IPS-18c (cell line): ENCODE measurements around the gene POMT2.
"Not testable (repeated sequence)": the region's sequence is repeated elsewhere in the genome, so short reads cannot be mapped to it uniquely, and the experiment has no call there.

Experiments used
- H3K4me3 ChIP-seq: 2 replicates; pipeline ENCODE4 v1.7.0; 2013; ENCODE audit warnings: low read depth, mild to moderate bottlenecking, low read length, moderate library complexity; ENCODE audit not compliant: insufficient read depth
- H3K9me3 ChIP-seq: one replicate; pipeline ENCODE4 v1.6.1; 2013; ENCODE audit warnings: mild to moderate bottlenecking, low read length, moderate library complexity; ENCODE audit not compliant: control insufficient read depth, insufficient read depth

The POMT2 gene

DNA sequence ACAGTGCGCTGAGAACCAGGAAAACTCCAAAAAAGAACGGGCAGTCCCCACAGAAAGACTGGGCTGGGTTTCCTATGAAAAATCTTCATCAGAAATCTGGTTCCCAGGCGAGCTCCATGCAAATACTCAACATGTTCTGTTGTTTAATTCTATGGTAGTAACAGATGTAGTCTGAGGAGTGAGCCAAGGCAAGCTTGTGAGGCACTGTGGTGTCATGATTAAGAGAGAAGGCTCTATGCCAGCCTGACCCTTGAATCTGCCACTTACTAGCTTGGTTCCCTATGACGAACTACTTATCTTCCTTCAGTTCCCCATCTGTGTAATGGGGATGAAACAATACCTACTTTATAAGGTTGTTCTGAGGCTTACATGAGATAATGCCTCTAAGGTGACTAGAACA lies 10.7 kb downstream of the POMT2 start:
- H3K9me3 ChIP-seq, result no peaks in the 10 kb centered on the region
- no peak overlapping the region for H3K4me3 ChIP-seq

DNA sequence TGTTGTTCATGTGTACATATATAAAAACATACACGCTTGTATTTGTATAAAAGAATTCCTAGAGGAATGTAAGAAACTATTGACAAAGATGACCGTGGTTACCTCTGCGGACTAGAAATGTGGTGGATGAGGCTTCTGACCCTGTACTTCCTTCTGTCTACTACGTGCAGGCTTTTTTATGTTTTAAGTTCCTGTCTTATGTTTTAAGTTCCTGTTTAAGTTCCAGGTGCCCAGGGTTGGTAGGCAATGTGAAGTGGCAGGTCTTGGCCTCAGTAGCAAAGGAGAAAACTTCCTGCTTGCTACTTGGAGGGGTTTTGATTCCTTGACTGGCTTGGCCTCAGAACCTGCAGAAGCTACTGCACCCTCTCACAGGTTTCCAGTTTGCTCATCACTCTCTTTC lies 11.6 kb downstream of the POMT2 start:
- Histone ChIP-seq H3K4me3 (no peak overlapping the region), H3K9me3 (no peaks in the 10 kb centered on the region)

DNA sequence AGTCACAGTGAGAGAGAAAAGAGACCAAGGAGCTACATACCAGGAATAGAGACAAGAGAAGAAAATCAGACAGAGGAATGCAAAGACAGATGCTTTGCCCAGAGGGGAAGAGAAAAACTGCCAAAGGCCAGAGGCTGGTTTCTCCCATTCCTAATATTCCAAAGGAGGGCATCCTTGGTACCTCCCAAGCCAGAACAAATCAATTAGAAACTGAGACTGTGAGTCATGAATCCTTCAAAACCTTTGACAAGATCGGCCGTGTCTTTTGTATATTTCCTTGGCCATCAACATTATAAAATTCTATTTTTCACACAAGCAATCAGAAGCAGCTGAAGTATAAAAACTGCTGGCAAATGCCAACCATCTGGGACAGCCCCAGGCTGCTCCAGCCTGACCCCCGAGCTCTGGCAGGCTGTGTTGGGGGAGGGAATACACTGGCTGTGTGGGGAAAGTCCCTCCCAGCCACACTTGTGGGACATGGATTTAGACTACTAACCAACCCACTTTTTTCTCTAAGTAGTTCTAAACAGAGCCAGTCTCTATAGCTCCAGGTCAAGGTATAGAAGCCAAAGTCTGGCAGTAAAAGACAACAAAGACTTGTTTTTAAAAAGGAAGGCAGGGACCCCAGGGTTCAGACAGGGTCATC lies 13.7 kb downstream of the POMT2 start:
- Histone ChIP-seq H3K9me3 (no peaks in the 10 kb centered on the region), H3K4me3 (no peak overlapping the region)

DNA sequence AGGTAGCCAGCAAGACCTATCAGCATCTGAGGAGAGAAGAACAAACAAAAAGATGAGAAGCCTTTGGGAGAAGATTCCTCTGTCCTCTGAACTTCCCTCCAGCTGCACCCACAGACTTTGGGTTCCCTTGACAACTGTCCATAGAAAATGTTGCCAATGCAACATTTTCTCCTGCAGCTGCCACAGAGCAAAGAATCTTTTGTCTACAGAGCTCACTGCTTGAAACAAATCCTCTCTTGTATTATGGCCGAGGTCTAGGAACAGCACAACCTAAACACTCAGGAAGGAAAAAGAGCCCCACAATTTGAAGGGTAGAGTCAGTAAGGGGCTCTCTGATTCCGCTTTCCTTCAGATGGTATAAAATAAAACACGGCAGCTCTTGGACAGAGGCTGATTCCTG lies 14.3 kb downstream of the POMT2 start:
- no peak overlapping the region for H3K4me3 ChIP-seq
- H3K9me3 ChIP-seq, result no peaks in the 10 kb centered on the region

DNA sequence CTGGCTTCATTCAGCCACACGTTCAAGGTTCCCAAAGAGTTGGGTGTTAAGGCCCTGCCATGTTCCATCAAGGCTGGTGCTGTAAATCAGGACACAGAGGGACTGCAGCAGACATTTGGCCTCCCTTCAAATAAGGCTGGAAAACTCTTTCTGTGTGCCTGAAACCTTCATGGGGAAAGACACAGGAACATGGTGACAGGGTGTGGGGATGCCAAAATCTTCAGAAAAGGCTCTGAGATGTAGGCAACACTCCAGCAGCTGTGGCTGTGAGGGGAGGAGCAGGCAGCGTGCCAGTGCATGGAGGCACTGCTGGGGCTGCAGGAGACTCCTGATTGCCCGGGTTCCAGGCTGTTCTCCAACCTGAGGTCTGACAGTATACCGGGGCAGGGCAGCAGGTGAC lies 15.0 kb downstream of the POMT2 start:
- no peak overlapping the region for H3K4me3 ChIP-seq
- H3K9me3 ChIP-seq, result no peaks in the 10 kb centered on the region

DNA sequence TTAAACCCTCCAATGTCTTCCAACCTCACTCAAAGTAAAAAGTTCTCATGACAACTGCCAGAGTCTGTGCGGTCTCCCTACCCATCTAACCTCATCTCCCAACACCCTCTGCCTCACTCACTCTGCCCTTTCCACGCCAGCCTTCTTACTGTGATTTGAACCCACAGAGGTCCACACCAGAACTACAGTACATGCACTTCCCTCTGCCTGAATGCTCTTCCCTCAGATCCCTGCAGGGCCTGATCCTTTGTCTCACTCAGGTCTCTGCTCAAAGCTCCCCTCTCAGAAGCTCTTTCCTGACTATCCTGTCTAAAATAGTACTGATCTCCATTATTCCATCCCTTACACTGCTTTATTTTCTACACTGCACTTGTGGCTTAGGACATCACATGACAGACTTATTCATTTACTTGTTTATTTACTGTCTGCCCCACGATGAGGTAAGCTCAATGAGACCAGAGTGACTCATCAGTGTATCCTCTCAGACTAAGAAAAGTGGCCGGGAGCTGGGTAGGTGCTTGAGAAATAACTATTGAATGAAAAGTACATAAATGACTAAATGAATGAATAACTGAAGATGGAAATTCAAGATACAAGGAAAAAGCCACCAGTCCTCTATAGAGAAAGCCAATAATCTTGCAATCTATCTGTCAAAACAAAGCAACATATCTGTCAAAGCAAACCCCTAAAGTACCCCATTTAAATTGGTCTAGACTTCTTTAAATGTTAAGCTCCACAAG lies 17.1 kb downstream of the POMT2 start:
- Histone ChIP-seq H3K9me3 (no peaks in the 10 kb centered on the region), H3K4me3 (no peak overlapping the region)

DNA sequence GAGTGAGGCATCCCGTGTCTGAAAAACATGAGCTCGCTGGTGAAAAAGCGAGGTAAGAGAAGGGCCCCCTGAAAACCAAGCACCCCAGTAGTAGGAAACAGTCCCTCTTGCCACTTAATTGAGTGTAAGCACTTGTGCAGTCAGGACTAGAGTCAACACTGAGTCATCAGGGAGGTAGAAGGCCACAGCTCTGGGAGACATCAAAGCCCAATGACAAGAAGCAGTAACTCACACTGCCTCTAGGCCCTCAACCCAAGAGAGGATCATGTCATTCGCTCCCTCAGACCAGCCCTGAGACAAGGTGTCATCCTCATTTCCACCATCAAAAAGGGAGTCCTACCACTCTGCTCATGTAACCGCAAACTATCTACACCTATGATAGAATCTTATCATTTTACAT lies 17.8 kb downstream of the POMT2 start:
- H3K9me3 ChIP-seq, result no peaks in the 10 kb centered on the region
- H3K4me3 ChIP-seq, result no peak overlapping the region

DNA sequence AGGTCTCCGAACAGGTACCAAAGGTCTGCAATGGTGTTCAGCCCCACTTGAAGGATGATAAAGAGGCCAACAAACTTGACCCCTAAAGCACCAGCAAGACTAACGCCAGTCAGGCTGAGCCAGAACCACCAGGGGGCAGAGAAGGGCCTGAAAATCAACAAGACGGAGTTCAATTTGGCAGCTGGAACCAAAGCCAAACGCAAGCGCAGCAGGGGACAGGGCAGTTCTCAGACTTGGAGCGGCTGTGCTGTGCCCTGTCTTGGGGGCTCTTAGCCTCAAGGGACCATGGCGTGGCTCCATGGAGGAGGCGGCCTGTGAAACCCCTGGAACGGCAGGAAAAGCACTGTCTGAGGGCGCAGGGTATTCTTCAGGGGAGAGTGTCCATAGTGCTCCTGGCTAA lies 19.6 kb downstream of the POMT2 start:
- Histone ChIP-seq H3K4me3 (no peak overlapping the region), H3K9me3 (no peaks in the 10 kb centered on the region)

DNA sequence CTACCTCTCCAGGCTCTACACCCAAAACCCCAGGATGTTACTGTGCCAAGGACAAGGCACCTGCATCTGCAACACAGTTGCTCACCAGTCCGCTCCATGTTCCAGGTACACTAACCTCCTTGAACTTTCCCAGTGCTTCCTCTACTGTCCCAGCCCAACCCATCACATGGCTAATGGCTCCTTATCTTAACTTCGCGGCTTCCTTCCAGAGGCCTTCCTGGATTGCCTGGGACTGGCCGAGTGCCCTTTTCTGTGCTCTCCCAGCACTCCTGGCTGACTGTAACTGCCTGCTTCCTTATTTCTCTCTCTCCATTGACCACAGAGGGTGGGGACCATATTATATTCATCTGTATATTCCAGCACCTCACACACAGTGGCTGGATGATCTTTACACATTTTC lies 20.9 kb downstream of the POMT2 start:
- no peak overlapping the region for H3K4me3 ChIP-seq

DNA sequence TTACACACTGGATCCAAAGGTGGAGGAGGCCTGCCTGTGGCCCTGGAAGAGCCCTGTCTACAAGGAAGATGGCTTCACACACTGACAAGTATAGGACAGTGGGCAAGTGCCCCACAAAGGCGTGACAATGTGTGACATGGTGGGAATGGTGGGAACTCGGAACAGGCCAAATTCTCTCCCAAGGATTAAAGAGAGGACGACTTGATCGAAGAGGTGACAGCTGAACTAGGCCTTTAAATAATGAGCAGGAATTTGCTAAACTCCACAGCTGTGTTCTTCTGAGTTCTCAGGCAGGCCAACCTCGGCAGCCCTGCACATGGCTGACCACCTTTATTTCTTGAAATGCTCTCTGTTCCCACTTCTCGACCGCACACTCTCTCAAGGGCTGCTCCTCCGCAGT lies 23.8 kb downstream of the POMT2 start:
- Histone ChIP-seq H3K4me3 (no peak overlapping the region), H3K9me3 (no peaks in the 10 kb centered on the region)

More for the DNA sequence above, 20.9 kb downstream of the POMT2 start:
- H3K9me3 ChIP-seq, result no peaks in the 10 kb centered on the region

DNA sequence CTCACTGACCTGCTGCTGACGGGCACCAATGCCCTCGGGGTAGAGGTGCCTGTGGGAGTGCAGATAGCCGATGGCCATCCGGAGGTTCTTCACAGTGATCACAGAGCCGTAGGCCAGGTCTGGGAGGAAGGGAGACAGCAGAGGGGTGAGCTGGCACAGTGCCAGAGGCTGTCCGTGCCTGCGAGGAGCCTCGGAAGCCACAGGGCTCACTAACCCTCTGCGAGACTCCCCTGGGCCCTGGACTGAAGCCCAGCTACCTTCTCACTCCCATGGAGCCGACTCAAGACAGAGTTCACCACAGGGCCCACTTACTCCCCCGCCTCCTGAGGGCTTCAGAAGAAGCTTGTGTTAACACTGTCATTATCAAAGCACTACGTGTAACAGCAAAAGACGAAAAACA lies 24.5 kb downstream of the POMT2 start:
- no peaks in the 10 kb centered on the region for H3K9me3 ChIP-seq
- H3K4me3 ChIP-seq, result no peak overlapping the region

DNA sequence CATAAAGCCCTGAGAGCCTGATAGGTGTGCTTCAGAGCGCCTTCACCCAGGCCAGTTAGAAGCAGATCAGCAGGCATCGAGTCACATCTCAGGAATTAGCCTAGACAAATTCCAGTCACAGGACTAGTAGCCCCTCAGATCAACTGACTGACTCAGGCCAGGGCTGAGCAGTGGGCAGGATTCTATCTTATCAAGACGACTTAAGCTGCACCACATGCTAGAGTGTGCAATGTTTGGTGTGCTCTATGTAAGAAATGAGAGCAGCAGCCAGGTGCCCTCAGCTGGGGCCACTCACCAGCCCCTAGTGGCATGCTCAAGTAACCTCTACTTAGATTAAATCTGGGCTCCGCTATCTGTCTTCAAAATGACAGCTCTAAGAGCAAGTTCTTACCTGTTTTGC lies 30.0 kb downstream of the POMT2 start:
- Histone ChIP-seq H3K4me3 (no peak overlapping the region), H3K9me3 (no peaks in the 10 kb centered on the region)

DNA sequence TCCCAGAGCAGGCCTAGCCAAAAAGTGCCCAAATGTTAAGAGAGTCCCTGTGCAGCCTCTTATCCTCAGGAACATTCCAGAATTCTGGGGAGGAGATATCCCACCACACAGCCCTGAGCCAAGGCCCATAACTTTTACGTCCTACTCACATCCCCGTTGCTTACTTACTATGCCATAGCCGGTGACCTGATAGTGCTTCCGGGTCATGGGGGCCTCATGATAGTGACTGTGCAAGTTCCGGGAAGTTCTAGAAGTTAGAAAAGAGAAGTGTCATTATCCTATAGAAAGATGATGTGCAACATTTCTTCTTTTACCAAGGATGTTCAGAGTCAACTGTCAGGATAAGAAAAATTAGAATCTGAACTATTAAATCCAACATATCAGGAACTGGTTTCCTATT lies 34.1 kb downstream of the POMT2 start:
- Histone ChIP-seq H3K4me3 (no peak overlapping the region), H3K9me3 (no peaks in the 10 kb centered on the region)

DNA sequence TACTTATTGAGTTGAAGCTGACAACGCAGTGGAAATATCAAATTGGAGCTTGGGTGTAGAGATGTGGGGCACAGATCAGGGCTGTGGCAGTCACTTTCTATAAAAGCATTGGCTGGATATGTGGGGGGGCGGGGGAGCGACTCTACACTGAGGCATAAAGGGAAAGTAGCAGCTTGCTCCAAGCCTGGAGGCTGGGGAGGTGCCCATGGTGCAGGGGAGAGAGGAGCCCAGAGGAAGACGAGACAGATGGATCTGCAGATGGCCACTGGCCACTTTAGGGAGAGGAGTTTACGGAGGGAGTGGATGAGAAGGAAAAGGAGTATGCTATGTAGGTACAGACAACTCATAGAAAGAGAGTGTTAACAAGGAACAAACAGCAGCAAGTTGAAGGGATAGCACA lies 36.2 kb downstream of the POMT2 start:
- H3K4me3 ChIP-seq, result no peak overlapping the region
- H3K9me3 ChIP-seq, result no peaks in the 10 kb centered on the region

DNA sequence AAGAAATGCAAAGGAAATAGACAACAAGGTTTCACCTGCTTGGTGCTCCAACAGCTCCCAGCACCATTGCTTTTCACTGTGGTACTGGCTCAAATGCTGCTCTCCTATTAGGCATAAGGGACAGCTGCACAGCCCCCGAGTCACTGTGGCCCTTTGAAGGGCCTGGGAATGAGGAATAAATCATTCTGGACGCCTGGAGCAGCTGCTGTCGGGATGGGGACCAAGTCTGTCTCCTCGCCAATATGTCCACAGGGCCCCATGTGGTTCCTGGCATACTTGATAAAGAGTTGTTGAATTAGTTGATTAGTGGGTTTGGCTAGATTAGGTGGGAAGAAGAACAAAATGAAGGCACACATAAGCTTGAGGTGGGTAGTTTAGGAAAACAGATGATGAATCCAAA lies 36.6 kb downstream of the POMT2 start:
- no peaks in the 10 kb centered on the region for H3K9me3 ChIP-seq
- H3K4me3 ChIP-seq, result no peak overlapping the region

DNA sequence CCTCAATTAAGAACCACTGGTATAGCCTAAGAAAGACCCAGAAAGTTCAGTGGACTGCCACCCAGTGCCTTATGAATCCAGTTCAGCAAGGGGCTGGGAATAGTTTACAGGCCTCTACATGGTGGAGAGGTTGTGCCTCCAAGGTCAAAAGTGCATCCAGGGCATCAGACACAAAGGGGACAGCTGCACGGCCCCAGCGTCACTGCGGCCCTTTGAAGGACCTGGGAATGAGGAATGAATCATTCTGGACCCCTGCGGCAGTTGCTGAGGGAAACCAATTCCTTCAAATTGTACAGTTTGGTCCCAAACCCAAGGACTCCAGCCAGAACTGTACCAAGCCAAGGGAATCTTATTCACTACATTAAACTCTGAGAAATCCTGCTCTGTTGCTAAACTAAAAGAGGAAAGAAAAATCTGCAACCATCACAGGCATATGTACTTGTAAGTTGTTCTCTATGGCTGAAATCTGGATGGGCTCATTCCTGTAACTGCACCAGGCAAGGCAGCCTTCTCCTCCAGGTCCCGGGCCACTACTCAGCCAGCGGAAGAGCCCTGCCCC lies 38.8 kb downstream of the POMT2 start:
- H3K9me3 ChIP-seq, result no peaks in the 10 kb centered on the region
- H3K4me3 ChIP-seq, result no peak overlapping the region

DNA sequence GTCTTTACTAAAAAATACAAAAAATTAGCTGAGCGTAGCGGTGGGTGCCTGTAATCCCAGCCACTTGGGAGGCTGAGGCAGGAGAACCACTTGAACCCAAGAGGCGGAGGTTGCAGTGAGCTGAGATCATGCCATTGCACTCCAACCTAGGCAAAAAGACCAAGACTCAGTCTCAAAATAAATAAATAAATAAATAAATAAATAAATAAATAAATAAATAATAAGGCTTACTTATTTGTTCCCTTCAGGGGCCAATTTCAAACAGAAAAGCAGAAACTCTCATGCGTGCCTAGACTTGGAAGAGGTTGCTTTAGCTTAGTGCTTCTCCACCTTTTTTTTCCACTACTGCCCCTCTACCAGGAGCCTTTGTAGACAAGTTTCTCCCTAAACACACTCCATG lies 39.8 kb downstream of the POMT2 start:
- not testable (repeated sequence) for H3K4me3 ChIP-seq, H3K9me3 ChIP-seq

DNA sequence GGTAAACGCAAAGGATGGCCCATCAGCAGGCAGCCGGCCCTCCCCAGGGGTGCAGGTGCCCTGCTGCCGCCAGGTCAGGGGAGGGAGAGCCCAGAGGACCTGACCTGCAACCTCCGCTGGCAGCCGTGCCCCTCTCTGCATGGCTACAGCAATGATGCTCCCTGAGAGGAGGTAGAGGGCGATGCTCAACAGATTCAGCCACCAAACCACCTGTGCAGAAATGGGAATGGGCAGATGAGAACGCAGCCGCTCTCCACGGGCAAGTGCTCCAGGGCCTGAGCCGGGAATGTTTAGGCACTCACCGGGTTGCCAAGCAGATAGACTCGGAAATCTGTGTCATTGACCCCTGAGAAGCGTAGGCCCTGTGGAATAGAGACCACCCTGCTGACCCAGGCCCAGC lies 41.0 kb downstream of the POMT2 start:
- Histone ChIP-seq H3K9me3 (no peaks in the 10 kb centered on the region), H3K4me3 (no peak overlapping the region)
